GM19239 (cell line): ENCODE measurements around the gene GPR39.

Source experiments
- DNase-seq: peaks from one replicate; pipeline ENCODE4 v3.0.0; 2011; ENCODE audit warnings: low spot score; ENCODE audit not compliant: insufficient read length
- FAIRE-seq: peaks from 2 replicates; lab custom pipeline; 2011; peaks lifted over from hg19 to GRCh38; lab: Jason Lieb, UNC

The GPR39 gene

GRCh38 chr2:132654968-132655367, 238.4 kb downstream of the GPR39 start:
- FAIRE-seq (no peak), DNase-seq (no peak)

GRCh38 chr2:132656266-132656975, 239.8 kb downstream of the GPR39 start:
- DNase-seq (no peak), FAIRE-seq (no peak)

GRCh38 chr2:132659331-132659730, 242.7 kb downstream of the GPR39 start:
- FAIRE-seq = no peak

GRCh38 chr2:132662732-132663131, 246.1 kb downstream of the GPR39 start:
- FAIRE-seq = no peak
- DNase-seq = no peak

More at GRCh38 chr2:132659331-132659730, 242.7 kb downstream of the GPR39 start:
- no peak for DNase-seq

GRCh38 chr2:132664096-132664495, 247.5 kb downstream of the GPR39 start:
- no peak for FAIRE-seq
- DNase-seq = no peak

GRCh38 chr2:132665401-132666140, 249.0 kb downstream of the GPR39 start:
- DNase-seq (no peak), FAIRE-seq (no peak)

- FAIRE-seq (no peak), DNase-seq (no peak)
These were observed 251.1 kb downstream of the GPR39 start for GRCh38 chr2:132667706-132668105.

- DNase-seq = no peak
- FAIRE-seq = no peak
These were observed 251.7 kb downstream of the GPR39 start for GRCh38 chr2:132668189-132668823.

GRCh38 chr2:132668987-132669907, 252.6 kb downstream of the GPR39 start:
- no peak for DNase-seq

GRCh38 chr2:132669908-132670495, 253.4 kb downstream of the GPR39 start, which contains the start of gene LYPD1:
Gene LYPD1 (minus strand): TSS chr2:132670205. CDS start chr2:132669932, 273 bp downstream.
- DNase-seq = no peak
- no peak for FAIRE-seq

More at GRCh38 chr2:132668987-132669907, 252.6 kb downstream of the GPR39 start:
- FAIRE-seq = no peak

GRCh38 chr2:132670496-132671150, 254.0 kb downstream of the GPR39 start:
- DNase-seq = no peak
- no peak for FAIRE-seq

- no peak for DNase-seq
- FAIRE-seq = no peak
These were observed 254.7 kb downstream of the GPR39 start for GRCh38 chr2:132671151-132671835.

- no peak for DNase-seq
- peak; percentile 11 for FAIRE-seq
These were observed 260.4 kb downstream of the GPR39 start for GRCh38 chr2:132676999-132677398.

GRCh38 chr2:132677661-132678060, 261.1 kb downstream of the GPR39 start:
- FAIRE-seq (no peak), DNase-seq (no peak)

- FAIRE-seq = no peak
- DNase-seq = no peak
These were observed 261.9 kb downstream of the GPR39 start for GRCh38 chr2:132678483-132678882.

GRCh38 chr2:132680544-132680943, 263.9 kb downstream of the GPR39 start:
- DNase-seq = no peak
- FAIRE-seq = no peak

GRCh38 chr2:132681766-132682165, 265.2 kb downstream of the GPR39 start:
- DNase-seq = no peak
- FAIRE-seq = no peak

- no peak for DNase-seq
- FAIRE-seq = no peak
These were observed 274.2 kb downstream of the GPR39 start for GRCh38 chr2:132690664-132691303.
